Omental fat pad (tissue), 4 donors: Measurements from ENCODE around the gene RBM44. TPM values are rescaled to one million over a fixed set of nuclear protein-coding genes. Genes with fewer than 3 reads are reported as not detected.

Source experiments
- ATAC-seq: fragments of 150-250 bp; one replicate; pipeline ENCODE4 v1.9.1; 2016; ENCODE audit warnings: mild to moderate bottlenecking, moderate library complexity; ENCODE audit not compliant: low FRiP score
- DNase-seq: peaks from one replicate; pipeline ENCODE4 v3.0.0-alpha.2; 2019; ENCODE audit warnings: low spot score
- total RNA-seq, 4 donors: library from RNA; depleted of rRNA; stranded (reverse); fragments of >200 nt; gene quantifications; one replicate each; pipeline ENCODE4 v1.1.0, GENCODE V29; 2016
- TF ChIP-seq, protein P1 (sequence below), 3 donors: fragments of 450-650 bp; IDR thresholded peaks; one replicate each; pipeline ENCODE4 v1.5.1; 2016 to 2017; ENCODE audit warnings: antibody characterized with exemption in 3 of 3, mild to moderate bottlenecking in 3 of 3, moderate library complexity in 2 of 3

RBM44 gene
- total RNA-seq, 4 donors from 2014 or later, result 1.1 to 2.6 (median 1.5) TPM

- DNase-seq, result no peak
- TF ChIP-seq, protein P1, sequence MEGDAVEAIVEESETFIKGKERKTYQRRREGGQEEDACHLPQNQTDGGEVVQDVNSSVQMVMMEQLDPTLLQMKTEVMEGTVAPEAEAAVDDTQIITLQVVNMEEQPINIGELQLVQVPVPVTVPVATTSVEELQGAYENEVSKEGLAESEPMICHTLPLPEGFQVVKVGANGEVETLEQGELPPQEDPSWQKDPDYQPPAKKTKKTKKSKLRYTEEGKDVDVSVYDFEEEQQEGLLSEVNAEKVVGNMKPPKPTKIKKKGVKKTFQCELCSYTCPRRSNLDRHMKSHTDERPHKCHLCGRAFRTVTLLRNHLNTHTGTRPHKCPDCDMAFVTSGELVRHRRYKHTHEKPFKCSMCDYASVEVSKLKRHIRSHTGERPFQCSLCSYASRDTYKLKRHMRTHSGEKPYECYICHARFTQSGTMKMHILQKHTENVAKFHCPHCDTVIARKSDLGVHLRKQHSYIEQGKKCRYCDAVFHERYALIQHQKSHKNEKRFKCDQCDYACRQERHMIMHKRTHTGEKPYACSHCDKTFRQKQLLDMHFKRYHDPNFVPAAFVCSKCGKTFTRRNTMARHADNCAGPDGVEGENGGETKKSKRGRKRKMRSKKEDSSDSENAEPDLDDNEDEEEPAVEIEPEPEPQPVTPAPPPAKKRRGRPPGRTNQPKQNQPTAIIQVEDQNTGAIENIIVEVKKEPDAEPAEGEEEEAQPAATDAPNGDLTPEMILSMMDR (IDR thresholded peaks at IDR 0.05), result no peak
- no peak for ATAC-seq
These were observed 17.1 kb downstream of the RBM44 start for GRCh38 chr2:237815637-237816036.

DNA sequence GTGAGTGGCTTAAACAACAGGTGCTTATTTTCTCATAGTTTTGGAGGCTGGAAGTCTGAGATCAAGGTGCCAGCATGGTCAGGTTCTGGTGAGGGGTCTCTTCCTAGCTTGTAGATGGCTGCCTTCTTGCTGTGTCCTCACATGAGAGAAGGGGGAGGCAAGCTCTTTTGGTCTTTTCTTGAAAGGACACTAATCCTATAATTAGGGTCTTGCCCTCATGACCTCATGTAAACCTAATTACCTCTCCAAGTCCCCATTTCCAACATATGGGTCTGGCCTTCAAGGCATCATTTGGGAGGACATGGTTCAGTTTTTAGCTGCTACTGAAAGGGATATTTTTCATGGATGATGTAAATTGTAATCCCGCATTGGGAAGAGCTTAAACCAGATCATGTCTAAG lies 18.0 kb downstream of the RBM44 start:
- DNase-seq, result no peak
- ATAC-seq, result no peak
- TF ChIP-seq, protein P1 (IDR thresholded peaks at IDR 0.05), result no peak

DNA sequence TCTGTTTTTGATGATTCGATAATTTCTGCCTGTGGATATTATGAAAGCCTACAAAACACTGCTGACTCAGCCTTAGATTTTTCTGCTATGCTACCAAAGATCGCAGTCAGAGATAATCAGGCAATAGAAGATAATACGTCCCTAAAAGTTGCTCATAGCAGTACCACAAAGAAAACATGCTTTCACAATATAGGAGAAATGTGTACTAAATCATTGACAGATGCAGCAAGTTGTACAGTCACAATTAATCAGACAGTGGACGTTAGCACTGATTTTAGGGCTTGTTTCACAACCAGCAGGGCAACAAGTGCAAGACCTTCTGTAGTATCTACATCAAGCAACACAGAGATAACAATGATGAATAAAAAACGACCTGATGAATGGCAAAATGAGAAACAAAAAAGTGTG lies 19.5 kb downstream of the RBM44 start:
- DNase-seq (no peak), ATAC-seq (no peak)
- TF ChIP-seq, protein P1 (IDR thresholded peaks at IDR 0.05), result no peak

- no peak for ATAC-seq
- TF ChIP-seq, protein P1 (IDR thresholded peaks at IDR 0.05), result no peak
- DNase-seq, result no peak
These were observed 20.7 kb downstream of the RBM44 start for GRCh38 chr2:237819231-237819630.

- DNase-seq, result no peak
- ATAC-seq, result no peak
- TF ChIP-seq, protein P1 (IDR thresholded peaks at IDR 0.05), result no peak
These were observed 21.8 kb downstream of the RBM44 start for GRCh38 chr2:237820421-237820820.

DNA sequence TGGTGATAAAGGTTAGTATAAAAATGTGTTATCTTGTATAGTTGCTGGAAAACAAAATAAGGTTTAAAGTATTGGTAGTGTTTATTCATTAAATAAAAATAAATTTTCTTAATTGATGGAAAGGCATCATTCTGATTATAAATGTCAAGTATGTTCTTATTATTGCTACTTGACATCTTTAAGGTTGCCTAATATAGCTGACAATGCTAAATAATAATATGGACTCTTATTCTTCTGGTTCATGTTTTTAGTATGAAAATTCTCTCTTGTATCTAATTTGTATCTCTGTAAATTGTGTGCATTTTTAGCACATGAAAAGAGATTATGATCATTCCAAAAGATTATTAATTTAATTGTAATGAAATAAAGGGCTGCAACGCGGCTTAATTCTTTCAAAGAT lies 25.0 kb downstream of the RBM44 start:
- ATAC-seq (no peak), DNase-seq (no peak)
- TF ChIP-seq, protein P1 (IDR thresholded peaks at IDR 0.05), result no peak

- ATAC-seq (no peak), DNase-seq (no peak)
- TF ChIP-seq, protein P1 (IDR thresholded peaks at IDR 0.05), result no peak
These were observed 25.5 kb downstream of the RBM44 start for GRCh38 chr2:237824085-237824484.
